ENCODE measurements around the gene METTL5. TPM values are rescaled to one million over a fixed set of nuclear protein-coding genes. Genes with fewer than 3 reads are reported as not detected.

The METTL5 gene
- polyA plus RNA-seq, 3 donors, result 42.3 to 48.0 (median 47.3) TPM

Other genes with a start within 250 kb of the METTL5 start
- gene PPIG, start 240.6 kb downstream of the METTL5 start, polyA plus RNA-seq (ENCODE audit: insufficient read length in 3 of 3), result 10 to 100 TPM; 85.5 to 96.3 (median 93.3) TPM
- gene CFAP210, start 130.5 kb downstream of the METTL5 start, polyA plus RNA-seq (ENCODE audit: insufficient read length in 3 of 3), result 1 to 10 TPM; 2.6 to 3.9 (median 3.3) TPM
- gene PHOSPHO2, start 130.4 kb downstream of the METTL5 start, polyA plus RNA-seq (ENCODE audit: insufficient read length in 3 of 3), result 10 to 100 TPM; 10.9 to 20.1 (median 19.1) TPM
- gene KLHL23, start 91.1 kb downstream of the METTL5 start, polyA plus RNA-seq (ENCODE audit: insufficient read length in 3 of 3), result 10 to 100 TPM; 32.1 to 43.3 (median 36.8) TPM
- gene SSB, start 26.0 kb downstream of the METTL5 start, polyA plus RNA-seq (ENCODE audit: insufficient read length in 3 of 3), result 100 to 1,000 TPM; 171 to 181 (median 172) TPM
- 10 to 100 TPM; 30.8 to 41.6 (median 35.3) TPM for gene UBR3, start 2.5 kb upstream of the METTL5 start, polyA plus RNA-seq (ENCODE audit: insufficient read length in 3 of 3)